T-helper 17 cell (primary cell): ENCODE results near the gene IPP. TPM values are rescaled to one million over a fixed set of nuclear protein-coding genes. Genes with fewer than 3 reads are reported as not detected.
"Not testable (repeated sequence)": the region's sequence is repeated elsewhere in the genome, so short reads cannot be mapped to it uniquely, and the experiment has no call there.

Source experiments
- ATAC-seq: fragments of 150-1000 bp; cut with Tn5 transposase; 2 replicates; pipeline ENCODE4 v1.10.0; 2021; ENCODE audit warnings: mild to moderate bottlenecking, moderate library complexity
- DNase-seq, 3 donors: peaks; one replicate each; pipeline versions ENCODE4 v3.0.0 to v3.0.0-alpha.2; 2020 to 2021
- H3K9me3 ChIP-seq: one replicate; pipeline ENCODE4 v1.7.0; 2013; ENCODE audit warnings: low read length, mild to moderate bottlenecking; ENCODE audit not compliant: control insufficient read depth, poor library complexity, severe bottlenecking
- H3K27ac Mint-ChIP-seq: one replicate; pipeline ENCODE4 v1.8.0; 2022; ENCODE audit warnings: mild to moderate bottlenecking, moderate library complexity, mixed read lengths
- H3K27me3 Mint-ChIP-seq: one replicate; pipeline ENCODE4 v1.8.0; 2022; ENCODE audit warnings: mixed read lengths
- H3K36me3 Mint-ChIP-seq: one replicate; pipeline ENCODE4 v1.8.0; 2022; ENCODE audit warnings: low read depth, mixed read lengths
- H3K4me1 Mint-ChIP-seq: one replicate; pipeline ENCODE4 v1.8.0; 2022; ENCODE audit warnings: mild to moderate bottlenecking, mixed read lengths
- H3K4me3 Mint-ChIP-seq: one replicate; pipeline ENCODE4 v1.8.0; 2022; ENCODE audit warnings: mild to moderate bottlenecking, moderate library complexity, mixed read lengths
- total RNA-seq, 4 donors: library from RNA in 2 of 4; stranded (reverse) in 2 of 4; gene quantifications; one replicate each; pipeline ENCODE4 v1.2.3 and lab custom pipeline; 2022 to 2026

IPP gene
- total RNA-seq, 2 donors from 2014 or later = 6.7 to 7.6 TPM

DNA sequence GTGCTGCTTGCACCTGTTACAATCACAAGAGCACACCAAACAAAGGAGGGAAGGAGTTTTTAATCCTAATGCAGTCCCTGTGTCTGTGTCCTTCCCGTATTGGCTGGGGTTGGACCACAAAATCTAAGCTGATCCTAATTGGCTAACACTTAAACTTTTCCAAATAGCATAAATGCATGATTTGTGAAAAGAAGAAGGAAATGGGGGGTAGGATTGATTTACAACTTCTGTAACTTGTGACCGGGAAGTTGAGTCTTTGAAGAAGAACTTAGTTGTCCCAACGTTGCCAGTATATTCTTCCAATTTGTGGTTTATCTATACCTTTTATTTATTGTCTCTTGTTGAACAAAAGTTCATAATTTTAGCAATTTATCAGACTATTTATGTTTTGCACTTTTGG, 11.8 kb upstream of the IPP start:
- Mint-ChIP-seq H3K36me3 (no peaks in the 10 kb centered on the region), H3K4me1 (no peaks in the 10 kb centered on the region), H3K27me3 (peaks cover 6% of the 10 kb centered on the region), H3K4me3 (no peak overlapping the region), H3K27ac (no peak overlapping the region)
- DNase-seq (no peak), ATAC-seq (no peak)
- no peaks in the 10 kb centered on the region for H3K9me3 ChIP-seq

DNA sequence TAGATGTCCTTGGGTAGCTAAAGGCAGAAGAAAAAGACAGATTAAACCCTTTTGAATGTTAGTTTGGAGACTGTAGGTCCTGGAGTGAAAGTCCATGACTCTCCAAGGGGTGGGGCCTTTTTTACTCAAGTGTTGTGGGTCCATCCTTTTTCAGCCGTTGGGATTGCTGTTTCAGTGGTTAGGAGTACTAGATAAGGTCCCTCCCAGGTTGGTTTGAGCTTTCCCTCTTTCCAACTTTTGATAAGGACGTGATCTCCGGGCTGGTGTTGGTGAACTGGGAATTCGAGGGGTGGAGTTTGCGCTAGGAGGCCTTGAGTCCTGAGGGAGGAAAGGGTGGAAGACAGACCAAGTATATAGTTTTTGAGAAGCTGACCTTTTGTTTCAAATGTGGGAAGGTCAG, 5.2 kb upstream of the IPP start:
- no peaks in the 10 kb centered on the region for H3K36me3 Mint-ChIP-seq
- no peak overlapping the region for H3K27ac Mint-ChIP-seq
- DNase-seq (no peak), ATAC-seq (no peak)
- no peaks in the 10 kb centered on the region for H3K9me3 ChIP-seq
- no peak overlapping the region for H3K4me3 Mint-ChIP-seq
- H3K27me3 Mint-ChIP-seq = peaks cover 6% of the 10 kb centered on the region
- H3K4me1 Mint-ChIP-seq = no peaks in the 10 kb centered on the region

DNA sequence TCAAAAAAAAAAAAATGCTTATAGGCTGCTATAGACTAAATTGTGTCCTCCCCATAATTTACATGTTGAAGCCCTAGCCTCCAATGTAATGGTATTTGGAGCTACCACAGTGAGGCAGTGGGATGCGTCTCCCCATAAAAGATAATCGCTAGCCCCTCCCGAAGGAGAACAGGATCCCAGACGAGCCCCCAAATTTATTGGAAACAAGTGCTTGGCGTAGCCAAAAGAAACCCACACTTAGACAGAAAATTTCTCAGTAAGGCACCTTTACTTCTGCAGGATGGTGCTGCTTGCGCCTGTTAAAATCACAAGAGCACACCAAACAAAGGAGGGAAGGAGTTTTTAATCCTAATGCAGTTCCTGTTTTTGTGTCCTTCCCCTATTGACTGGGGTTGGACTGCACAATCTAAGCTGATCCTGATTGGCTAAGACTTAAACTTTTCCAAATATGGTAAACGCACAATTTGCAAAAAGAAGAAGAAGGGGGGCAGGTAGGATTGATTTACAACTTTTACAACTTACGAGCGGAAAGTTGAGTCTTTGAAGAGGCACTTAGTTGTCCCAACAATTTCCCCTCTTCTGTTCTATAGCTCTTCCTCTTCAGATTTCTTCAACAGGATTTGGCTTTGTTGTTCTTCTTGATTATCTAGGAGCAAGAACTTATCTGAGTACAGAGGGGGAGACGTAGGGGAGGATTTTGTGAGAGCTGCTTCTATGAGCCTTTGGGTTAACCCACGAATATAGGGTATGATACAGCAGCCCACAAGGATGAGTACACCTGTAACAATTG, 3.0 kb upstream of the IPP start:
- Mint-ChIP-seq H3K4me1 (peaks cover 7% of the 10 kb centered on the region), H3K27ac (no peak overlapping the region), H3K4me3 (no peak overlapping the region), H3K36me3 (no peaks in the 10 kb centered on the region), H3K27me3 (no peaks in the 10 kb centered on the region)
- no peak for ATAC-seq
- no peak for DNase-seq
- no peaks in the 10 kb centered on the region for H3K9me3 ChIP-seq

DNA sequence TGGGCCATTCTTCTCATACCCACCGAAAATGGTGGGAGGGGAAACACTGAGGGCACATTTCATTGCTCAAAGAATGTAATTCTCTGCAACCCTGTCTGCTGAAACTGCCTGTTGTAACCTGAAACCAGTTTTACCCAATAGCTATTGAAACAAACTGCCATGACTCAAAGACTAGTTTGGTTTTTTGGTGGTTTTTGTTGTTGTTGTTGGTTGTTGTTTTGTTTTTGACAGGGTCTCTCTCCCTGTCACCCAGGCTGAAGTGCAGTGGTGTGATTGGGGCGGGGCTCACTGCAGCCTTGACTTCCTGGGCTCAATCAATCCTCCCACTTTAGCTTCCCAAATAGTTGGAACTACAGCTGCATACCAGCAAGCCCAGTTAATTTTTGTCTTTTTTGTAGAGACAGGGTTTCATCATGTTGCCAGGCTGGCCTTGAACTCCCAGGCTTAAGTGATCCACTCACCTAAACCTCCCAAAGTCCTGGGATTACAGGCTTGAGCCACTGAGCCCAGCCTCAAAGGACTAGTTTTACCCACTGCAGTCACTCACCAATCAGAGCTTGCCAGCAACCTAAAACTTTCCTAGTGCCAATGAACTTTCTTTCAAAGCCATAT, 2.1 kb upstream of the IPP start:
- H3K27ac Mint-ChIP-seq = no peak overlapping the region
- H3K9me3 ChIP-seq = no peaks in the 10 kb centered on the region
- H3K27me3 Mint-ChIP-seq = no peaks in the 10 kb centered on the region
- peaks cover 8% of the 10 kb centered on the region for H3K4me1 Mint-ChIP-seq
- no peak overlapping the region for H3K4me3 Mint-ChIP-seq
- DNase-seq = no peak
- no peaks in the 10 kb centered on the region for H3K36me3 Mint-ChIP-seq
- ATAC-seq = no peak

DNA sequence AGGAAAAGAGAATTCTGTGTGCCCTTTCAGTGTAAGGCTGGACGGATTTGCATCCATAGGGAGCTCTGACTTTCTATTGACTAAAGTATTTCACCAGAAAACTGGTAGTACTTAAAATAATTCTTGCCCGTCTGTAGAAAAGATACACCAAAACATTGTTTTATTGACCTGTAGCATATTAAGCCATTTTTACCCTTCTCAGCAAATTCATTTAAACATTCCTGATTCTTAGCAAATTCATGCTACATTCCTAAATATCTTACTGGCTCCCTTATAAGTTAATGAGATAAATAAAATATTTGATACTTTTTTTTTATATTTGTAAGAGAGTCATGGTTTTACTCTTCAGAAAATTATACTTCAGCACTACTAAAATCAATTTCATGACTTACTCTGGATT, 1.6 kb upstream of the IPP start:
- Mint-ChIP-seq H3K27ac (peak overlapping the region; percentile 98), H3K4me1 (peaks cover 8% of the 10 kb centered on the region), H3K36me3 (no peaks in the 10 kb centered on the region), H3K27me3 (no peaks in the 10 kb centered on the region), H3K4me3 (no peak overlapping the region)
- DNase-seq (no peak), ATAC-seq (no peak)
- no peaks in the 10 kb centered on the region for H3K9me3 ChIP-seq

DNA sequence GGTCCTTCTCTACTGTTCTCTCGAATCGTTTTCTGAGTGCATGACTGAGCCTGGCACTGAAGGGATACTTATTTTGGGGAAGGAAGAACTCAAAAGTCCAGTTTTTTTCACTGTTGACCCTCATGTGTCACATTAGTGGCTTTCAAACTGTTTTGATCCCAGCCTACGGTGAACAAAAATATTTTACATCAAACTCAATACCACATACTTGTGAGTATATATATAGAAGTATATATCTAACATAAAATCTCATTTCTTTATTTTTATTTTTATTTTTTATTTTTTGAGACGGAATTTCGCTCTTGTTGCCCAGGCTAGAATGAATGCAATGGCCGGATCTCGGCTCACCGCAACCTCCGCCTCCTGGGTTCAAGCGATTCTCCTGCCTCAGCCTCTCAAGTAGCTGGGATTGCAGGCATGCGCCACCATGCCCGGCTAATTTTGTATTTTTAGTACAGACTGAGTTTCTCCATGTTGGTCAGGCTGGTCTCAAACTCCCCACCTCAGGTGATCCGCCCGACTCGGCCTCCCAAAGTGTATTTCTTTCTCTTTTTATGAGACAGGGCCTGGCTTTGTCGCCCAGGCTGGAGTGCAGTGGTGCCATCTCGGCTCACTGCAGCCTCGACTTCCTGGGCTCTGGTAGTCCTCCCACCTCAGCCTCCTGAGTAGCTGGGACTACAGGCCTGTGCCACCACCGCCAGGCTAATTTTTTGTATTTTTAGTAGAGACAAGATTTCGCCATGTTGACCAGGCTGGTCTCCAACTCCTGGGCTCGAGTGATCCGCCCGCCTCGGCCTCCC, 786 bp upstream of the IPP start:
- H3K9me3 ChIP-seq, ATAC-seq, H3K27me3 Mint-ChIP-seq, DNase-seq, H3K36me3 Mint-ChIP-seq, H3K4me1 Mint-ChIP-seq: not testable (repeated sequence)
- H3K4me3 Mint-ChIP-seq = peak overlapping the region; percentile 96
- peak overlapping the region; percentile 98 for H3K27ac Mint-ChIP-seq

DNA sequence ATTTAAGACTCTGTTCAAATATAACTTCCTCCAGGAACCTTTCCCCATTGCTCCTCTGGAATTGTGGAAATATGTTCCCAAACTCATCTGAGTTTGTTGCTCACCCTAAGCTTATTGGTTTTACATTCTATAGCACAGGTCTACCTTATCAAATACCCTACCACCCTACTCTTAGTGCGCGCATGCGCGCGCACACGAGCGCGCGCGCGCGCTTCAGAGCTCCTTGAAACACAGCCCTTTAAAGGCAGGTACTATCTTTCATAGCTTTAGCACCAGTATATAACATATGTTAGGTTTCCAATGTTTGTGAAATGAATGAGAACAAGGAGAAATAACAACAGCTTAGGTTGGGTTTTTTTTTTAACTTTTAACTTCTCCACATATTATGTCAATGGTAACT, 3.5 kb downstream of the IPP start:
- DNase-seq = no peak
- H3K4me1 Mint-ChIP-seq = peaks cover 14% of the 10 kb centered on the region
- H3K9me3 ChIP-seq = no peaks in the 10 kb centered on the region
- H3K27me3 Mint-ChIP-seq = no peaks in the 10 kb centered on the region
- H3K27ac Mint-ChIP-seq = no peak overlapping the region
- no peak overlapping the region for H3K4me3 Mint-ChIP-seq
- H3K36me3 Mint-ChIP-seq = no peaks in the 10 kb centered on the region
- no peak for ATAC-seq

DNA sequence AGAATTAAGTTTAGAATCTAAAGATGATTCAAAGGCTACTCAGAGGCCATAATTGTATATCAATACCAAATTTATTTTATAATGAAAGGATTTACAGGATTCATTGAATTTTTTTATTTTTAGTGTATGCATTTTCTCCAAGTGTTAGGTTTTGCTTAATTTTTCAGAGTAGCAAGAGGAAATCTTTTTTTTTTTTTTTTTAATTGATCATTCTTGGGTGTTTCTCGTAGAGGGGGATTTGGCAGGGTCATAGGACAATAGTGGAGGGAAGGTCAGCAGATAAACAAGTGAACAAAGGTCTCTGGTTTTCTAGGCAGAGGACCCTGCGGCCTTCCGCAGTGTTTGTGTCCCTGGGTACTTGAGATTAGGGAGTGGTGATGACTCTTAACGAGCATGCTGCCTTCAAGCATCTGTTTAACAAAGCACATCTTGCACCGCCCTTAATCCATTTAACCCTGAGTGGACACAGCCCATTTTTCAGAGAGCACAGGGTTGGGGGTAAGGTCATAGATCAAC, 10.8 kb downstream of the IPP start:
- not testable (repeated sequence) for H3K36me3 Mint-ChIP-seq, H3K9me3 ChIP-seq, H3K4me3 Mint-ChIP-seq, H3K27ac Mint-ChIP-seq, H3K27me3 Mint-ChIP-seq, ATAC-seq, DNase-seq
- peaks cover 13% of the 10 kb centered on the region for H3K4me1 Mint-ChIP-seq

DNA sequence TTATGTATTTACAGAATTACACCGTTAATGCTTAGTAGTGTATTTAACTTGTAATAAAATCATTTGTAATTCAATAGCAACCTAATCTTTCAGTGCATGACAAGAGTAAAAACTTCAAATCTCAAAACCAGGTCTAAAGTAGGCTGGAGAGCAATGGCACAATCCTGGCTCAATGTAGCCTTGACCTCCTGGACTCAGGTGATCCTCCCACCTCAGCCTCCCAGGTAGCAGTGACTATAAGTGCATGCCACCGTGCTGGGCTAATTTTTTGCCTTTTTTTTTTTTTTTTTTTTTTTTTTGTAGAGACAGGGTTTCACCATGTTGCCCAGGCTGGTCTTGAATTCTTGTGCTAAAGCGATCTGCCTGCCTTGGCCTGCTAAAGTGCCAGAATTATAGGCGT, 11.3 kb downstream of the IPP start:
- Mint-ChIP-seq H3K36me3 (peaks cover 4% of the 10 kb centered on the region), H3K27me3 (no peaks in the 10 kb centered on the region), H3K4me1 (peaks cover 13% of the 10 kb centered on the region), H3K27ac (no peak overlapping the region), H3K4me3 (no peak overlapping the region)
- ATAC-seq = no peak
- H3K9me3 ChIP-seq = no peaks in the 10 kb centered on the region
- no peak for DNase-seq

DNA sequence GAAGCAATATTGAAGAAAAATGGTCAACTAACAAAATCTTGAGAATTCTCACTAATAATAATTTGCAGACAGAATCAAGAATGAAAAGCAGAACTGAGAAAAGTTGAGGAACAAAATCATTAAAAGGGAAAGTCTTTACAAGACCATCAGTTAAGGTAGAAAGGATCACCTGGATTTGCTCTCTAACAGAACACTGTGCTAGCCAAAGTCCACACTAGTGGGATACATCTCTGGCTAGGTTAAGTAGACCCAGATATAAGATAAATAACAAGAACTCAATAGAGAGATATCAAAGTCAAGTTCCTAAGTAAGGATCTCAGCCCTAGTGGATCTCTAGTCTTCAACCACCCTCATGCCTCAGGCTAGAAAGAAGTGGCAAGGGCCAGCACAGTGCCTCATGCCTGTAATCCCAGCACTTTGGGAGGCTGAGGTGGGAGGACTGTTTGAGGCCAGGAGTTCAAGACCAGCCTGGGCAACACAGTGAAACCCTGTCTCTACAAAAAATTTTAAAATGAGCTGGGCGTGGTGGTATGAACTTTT, 19.6 kb downstream of the IPP start:
- Mint-ChIP-seq H3K27ac (no peak overlapping the region), H3K36me3 (no peaks in the 10 kb centered on the region), H3K4me1 (peaks cover 6% of the 10 kb centered on the region)

DNA sequence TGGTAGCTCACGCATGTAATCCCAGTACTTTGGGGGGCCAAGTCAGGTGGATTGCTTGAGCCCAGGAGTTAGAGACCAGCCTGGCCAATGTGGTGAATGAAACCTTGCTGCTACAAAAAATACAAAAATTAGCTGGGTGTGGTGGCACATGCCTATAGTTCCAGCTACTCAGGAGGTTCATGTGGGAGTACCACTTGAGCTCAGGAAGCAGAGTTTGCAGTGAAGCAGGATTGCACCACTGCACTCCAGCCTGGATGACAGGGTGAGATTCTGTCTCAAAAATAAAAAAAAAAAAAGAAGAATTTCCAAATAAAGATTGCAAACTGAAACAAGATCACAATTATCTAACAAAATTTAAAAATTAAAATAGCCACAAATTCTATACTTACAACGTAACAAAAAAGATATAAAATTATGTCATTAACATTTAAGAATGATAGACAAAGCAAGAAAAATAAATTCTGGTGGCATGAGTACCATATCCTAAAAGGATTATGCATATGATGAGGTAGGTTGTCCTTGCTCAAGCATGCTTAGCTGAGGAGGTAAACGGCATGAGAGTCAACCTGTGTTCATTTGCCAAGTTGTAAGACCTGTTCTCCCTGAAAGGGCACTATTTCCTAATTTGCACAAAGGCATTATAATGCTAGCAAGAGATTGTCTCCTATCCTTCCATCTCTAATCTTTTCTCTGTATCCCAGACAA, 20.2 kb downstream of the IPP start:
- Mint-ChIP-seq H3K27ac (no peak overlapping the region), H3K27me3 (no peaks in the 10 kb centered on the region), H3K4me3 (no peak overlapping the region), H3K4me1 (peaks cover 6% of the 10 kb centered on the region), H3K36me3 (no peaks in the 10 kb centered on the region)
- H3K9me3 ChIP-seq = no peaks in the 10 kb centered on the region
- ATAC-seq (no peak), DNase-seq (no peak)

More for the DNA sequence above, 19.6 kb downstream of the IPP start:
- DNase-seq (no peak), ATAC-seq (no peak)
- Mint-ChIP-seq H3K27me3 (no peaks in the 10 kb centered on the region), H3K4me3 (no peak overlapping the region)
- no peaks in the 10 kb centered on the region for H3K9me3 ChIP-seq

DNA sequence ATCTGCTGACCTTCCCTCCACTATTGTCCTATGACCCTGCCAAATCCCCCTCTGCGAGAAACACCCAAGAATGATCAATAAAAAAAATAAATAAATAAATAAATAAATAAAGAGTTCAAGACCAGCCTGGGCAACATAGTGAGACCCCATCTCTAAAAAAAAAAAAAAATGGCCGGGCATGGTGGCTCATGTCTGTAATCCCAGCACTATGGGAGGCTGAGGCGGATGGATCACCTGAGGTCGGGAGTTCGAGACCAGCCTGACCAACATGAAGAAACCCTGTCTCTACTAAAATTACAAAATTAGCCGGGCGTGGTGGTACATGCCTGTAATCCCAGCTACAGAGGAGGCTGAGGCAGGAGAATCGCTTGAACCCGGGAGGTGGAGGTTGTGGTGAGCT, 24.4 kb downstream of the IPP start:
- not testable (repeated sequence) for H3K27ac Mint-ChIP-seq

More for the DNA sequence above, 24.4 kb downstream of the IPP start:
- not testable (repeated sequence) for H3K4me3 Mint-ChIP-seq, H3K36me3 Mint-ChIP-seq, ATAC-seq, H3K27me3 Mint-ChIP-seq, H3K9me3 ChIP-seq, H3K4me1 Mint-ChIP-seq, DNase-seq
